Large intestine (tissue), 3 donors: Measurements from ENCODE around the gene NTM. TPM values are rescaled to one million over a fixed set of nuclear protein-coding genes. Genes with fewer than 3 reads are reported as not detected.

Experiments used
- DNase-seq, 2 donors: peaks; one replicate each; pipeline versions ENCODE4 v3.0.0 to v3.0.0-alpha.2; 2013
- H3K27ac ChIP-seq: one replicate; pipeline ENCODE4 v1.5.1; 2013; ENCODE audit warnings: low read length
- H3K27me3 ChIP-seq: 2 replicates; pipeline ENCODE4 v1.6.1; 2013; ENCODE audit warnings: low read length; ENCODE audit not compliant: control insufficient read depth, insufficient read depth
- H3K36me3 ChIP-seq: 2 replicates; pipeline ENCODE4 v1.6.1; 2013; ENCODE audit warnings: low read length; ENCODE audit not compliant: control insufficient read depth, insufficient read depth
- H3K4me1 ChIP-seq: one replicate; pipeline ENCODE4 v1.6.1; 2013; ENCODE audit warnings: low read length; ENCODE audit not compliant: control insufficient read depth, insufficient read depth
- H3K4me3 ChIP-seq: one replicate; pipeline ENCODE4 v1.5.1; 2013; ENCODE audit warnings: low read length
- H3K9me3 ChIP-seq: one replicate; pipeline ENCODE4 v1.6.1; 2013; ENCODE audit warnings: mild to moderate bottlenecking, low read depth, low read length, moderate library complexity; ENCODE audit not compliant: control insufficient read depth
- WGBS: methylation state at CpG from one replicate; pipeline ENCODE4 v1.1.5; 2013; ENCODE audit warnings: low lambda C conversion rate; ENCODE audit not compliant: insufficient coverage; 5-methylcytosine and 5-hydroxymethylcytosine counted together
- polyA plus RNA-seq: library from polyadenylated mRNA; unstranded; fragments of 120-200 nt; gene quantifications from one replicate; pipeline ENCODE4 v1.2.1, GENCODE V29; 2013

The NTM gene
- polyA plus RNA-seq, 1 donor = 17.2 TPM

DNA sequence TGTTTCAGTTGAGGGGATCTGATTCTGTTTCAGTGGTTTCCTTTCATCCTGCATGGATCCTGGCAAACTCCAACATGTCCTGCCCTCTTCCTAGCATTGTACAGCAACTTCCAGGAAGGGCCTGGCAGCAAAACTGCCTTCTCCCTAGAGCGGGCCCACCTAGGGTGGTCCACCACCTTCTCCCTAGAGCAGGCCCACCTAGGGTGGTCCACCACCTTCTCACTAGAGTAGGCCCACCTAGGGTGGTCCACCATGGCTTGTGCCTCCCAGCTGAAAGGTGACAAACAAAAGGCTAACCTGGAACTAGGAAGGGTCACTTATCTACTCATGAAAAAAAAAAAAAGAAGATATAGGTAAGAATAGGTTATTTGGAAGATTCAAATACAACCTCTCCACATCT, 92.2 kb downstream of the NTM start:
- no peak overlapping the region for H3K27ac ChIP-seq
- no peaks in the 10 kb centered on the region for H3K4me1 ChIP-seq
- DNase-seq = no peak
- H3K36me3 ChIP-seq = no peaks in the 10 kb centered on the region
- no peak overlapping the region for H3K4me3 ChIP-seq
- WGBS = no CpG with 5 or more reads among the region's 1 CpG
- H3K27me3 ChIP-seq = peaks cover 15% of the 10 kb centered on the region
- H3K9me3 ChIP-seq = no peaks in the 10 kb centered on the region

DNA sequence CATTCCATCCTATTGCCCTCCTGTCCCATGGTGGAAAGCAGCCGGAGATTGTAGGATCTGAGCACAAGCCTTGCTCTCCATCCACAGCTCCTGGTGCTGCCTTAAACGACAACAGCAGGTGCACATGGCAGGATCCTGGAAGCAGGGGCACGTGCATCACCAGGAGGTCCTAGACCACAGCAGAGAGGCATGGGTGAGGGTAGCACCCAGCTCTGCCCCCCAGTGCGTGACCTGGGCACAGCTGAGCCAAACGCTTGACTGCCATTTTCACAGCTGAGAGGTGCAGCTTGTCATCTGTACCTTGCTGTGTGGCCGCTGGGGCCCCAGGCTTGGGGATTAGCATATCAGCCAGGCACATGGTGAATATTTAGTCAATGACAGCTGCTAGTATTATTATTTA, 92.7 kb downstream of the NTM start:
- Histone ChIP-seq H3K27me3 (peaks cover 15% of the 10 kb centered on the region), H3K4me1 (no peaks in the 10 kb centered on the region), H3K9me3 (no peaks in the 10 kb centered on the region), H3K36me3 (no peaks in the 10 kb centered on the region), H3K27ac (no peak overlapping the region), H3K4me3 (no peak overlapping the region)
- no CpG with 5 or more reads among the region's 6 CpGs for WGBS
- DNase-seq = no peak

DNA sequence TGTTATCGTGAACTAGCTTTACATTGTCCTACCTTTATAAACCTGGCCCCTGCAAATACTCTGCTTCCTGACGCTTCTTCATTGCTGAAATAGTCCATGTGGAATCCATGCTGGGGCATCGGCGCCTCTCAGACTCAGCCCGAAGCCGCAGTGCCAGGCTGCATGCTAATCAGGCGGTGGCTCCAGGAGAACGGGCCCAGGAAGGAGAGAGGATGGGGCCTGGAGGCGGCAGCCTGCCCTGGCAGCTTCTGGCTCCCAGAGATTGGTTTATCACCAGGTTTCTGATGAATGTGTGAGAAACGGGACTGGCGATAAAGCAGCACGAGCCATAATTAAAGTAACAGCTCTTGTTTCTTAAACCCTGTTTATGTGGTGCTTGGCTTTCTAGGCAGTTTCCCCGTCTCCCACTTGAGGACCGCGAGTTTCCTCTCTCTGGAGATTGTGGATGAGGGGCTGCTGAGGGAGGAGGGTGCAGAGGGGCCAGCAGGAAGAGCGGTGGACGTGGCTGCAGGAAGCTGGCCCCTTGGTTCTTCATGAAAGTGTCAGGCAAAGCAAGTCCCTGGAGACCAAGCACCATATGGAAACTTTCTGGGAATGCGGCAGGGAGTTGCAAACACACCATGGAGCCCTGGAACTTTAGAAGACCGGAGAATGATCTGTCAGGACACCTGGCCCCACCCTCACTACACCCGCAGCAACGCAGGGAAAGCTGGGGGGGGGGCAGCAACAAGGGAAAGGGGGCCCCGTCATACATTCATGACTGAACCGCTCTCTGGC, 93.4 kb downstream of the NTM start:
- H3K9me3 ChIP-seq = no peaks in the 10 kb centered on the region

DNA sequence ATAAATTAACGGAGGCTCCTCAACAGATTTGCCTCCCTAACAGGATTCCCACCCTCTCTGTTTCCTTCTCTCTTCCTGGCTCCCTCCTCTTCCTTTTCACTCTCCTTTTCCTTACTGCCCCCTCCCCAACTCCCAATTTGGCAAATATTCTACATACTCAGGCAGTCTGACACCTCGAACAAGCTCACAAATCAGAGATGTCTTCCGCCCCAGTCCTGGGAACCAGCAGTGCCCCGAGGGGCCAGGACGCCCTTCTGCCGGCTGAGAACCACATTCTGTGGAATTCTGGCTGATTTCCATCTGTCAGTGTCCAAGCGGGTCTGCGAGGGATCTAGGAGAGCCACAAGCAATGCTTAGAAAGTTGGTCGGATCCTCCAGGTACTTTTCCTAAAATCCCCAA, 94.0 kb downstream of the NTM start:
- Histone ChIP-seq H3K27me3 (peaks cover 15% of the 10 kb centered on the region), H3K27ac (no peak overlapping the region), H3K4me1 (no peaks in the 10 kb centered on the region), H3K36me3 (no peaks in the 10 kb centered on the region), H3K9me3 (no peaks in the 10 kb centered on the region), H3K4me3 (no peak overlapping the region)
- no peak for DNase-seq
- no CpG with 5 or more reads among the region's 9 CpGs for WGBS

More for the DNA sequence above, 93.4 kb downstream of the NTM start:
- H3K4me1 ChIP-seq = no peaks in the 10 kb centered on the region
- no peak overlapping the region for H3K4me3 ChIP-seq
- WGBS = 83% methylated on average over 1 of the region's 23 CpGs
- H3K27ac ChIP-seq = no peak overlapping the region
- peaks cover 15% of the 10 kb centered on the region for H3K27me3 ChIP-seq
- DNase-seq = no peak
- no peaks in the 10 kb centered on the region for H3K36me3 ChIP-seq

DNA sequence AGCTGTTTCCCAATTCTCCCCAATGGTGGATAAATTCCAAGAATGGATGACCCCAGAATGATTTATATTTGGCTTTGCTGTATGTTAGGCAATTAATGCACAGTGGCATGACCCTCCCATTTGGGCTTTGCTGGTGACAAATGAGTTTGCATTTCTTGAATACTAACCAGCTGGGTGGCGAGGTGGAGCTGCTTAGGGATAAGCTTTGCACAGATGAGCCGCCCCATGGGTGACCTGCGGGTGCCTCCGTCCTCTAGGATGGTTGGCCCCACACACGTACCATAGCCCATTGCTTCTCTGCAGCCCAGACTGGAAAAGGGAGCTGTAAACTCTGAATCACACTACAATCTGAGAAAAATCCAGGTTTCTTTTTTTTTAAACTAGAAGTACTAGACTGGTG, 94.6 kb downstream of the NTM start:
- no peaks in the 10 kb centered on the region for H3K4me1 ChIP-seq
- no CpG with 5 or more reads among the region's 5 CpGs for WGBS
- H3K27me3 ChIP-seq = peaks cover 15% of the 10 kb centered on the region

DNA sequence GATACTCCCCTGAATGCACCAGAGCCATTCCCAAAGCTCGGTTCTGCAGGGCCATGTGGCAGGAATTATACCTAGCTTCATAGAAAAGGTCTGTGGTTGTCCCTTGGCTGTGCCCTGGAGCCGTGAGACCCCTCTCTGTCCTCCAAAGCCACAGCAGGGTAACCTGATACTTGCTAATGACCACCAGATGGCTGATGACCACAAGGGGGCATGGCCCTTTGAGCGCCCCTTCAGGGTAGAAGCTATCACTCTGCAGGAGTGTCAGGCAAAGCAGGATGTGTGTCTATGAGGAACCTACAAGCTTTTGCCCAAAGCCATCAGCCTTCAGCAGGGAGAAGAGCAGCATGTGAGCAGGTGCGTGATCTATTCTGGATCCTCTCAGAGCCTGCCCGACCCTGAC, 95.3 kb downstream of the NTM start:
- Histone ChIP-seq H3K36me3 (no peaks in the 10 kb centered on the region), H3K27me3 (peaks cover 18% of the 10 kb centered on the region), H3K4me3 (no peak overlapping the region), H3K9me3 (no peaks in the 10 kb centered on the region), H3K27ac (no peak overlapping the region), H3K4me1 (no peaks in the 10 kb centered on the region)
- WGBS = no CpG with 5 or more reads among the region's 5 CpGs
- DNase-seq = no peak

More for the DNA sequence above, 94.6 kb downstream of the NTM start:
- H3K9me3 ChIP-seq = no peaks in the 10 kb centered on the region
- no peak overlapping the region for H3K27ac ChIP-seq
- DNase-seq = no peak
- no peaks in the 10 kb centered on the region for H3K36me3 ChIP-seq
- no peak overlapping the region for H3K4me3 ChIP-seq

DNA sequence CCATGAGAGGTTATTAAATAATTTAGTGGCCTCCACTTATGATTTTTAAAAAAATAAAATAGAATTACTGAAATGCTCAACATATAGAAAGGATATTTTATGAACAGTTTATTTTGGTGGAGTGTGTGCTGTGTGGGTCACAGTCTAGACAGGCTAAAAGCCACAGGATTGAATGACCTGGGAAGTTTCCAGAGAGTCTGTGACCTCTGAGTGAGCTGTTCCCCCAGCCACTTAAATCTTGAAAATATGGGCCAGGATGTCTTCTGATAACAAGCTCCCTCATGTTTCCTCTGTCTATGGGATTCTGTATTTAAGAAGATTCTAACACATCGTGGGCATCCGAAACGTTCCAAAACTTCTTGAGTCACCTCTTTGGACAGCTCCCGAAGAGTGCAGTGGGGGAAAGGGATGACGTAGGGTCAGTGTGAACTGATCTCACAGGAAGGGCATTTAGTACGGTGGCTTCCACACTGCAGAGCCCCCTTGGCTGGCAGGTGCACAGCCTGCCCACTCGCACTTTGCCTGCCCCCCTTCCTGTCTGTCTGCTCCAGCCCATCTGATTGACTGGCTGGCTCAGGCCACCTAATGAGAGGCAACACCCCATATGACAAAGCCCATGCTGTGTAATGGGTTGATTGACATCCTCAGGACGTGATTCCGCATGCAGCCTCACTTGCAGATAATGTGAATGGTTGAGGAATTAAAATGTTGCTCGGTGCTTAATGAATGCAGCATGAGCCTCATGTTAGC, 97.4 kb downstream of the NTM start:
- 75% methylated on average over 4 of the region's 10 CpGs for WGBS
- no peaks in the 10 kb centered on the region for H3K36me3 ChIP-seq

DNA sequence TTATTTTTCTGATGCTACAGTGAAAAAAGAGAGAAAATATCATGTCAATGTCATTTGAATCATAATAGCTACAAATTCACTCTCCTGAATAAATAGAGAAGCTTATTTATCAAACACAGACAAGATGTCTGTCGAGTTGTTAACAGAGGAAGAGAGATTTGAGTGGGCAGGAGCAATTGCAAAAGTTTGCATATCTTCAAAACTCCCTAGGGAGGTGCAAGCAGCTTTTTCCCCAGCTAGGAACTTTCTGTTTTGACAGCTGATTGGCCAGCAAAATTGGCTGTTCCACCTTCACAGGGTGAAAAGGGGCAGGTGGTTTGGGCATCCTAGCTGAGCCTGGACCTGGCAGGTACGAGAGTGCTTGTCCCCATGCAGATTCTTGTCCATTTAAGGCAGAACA, 98.2 kb downstream of the NTM start:
- WGBS = no CpG with 5 or more reads among the region's 2 CpGs
- Histone ChIP-seq H3K27ac (no peak overlapping the region), H3K27me3 (peaks cover 15% of the 10 kb centered on the region)

More for the DNA sequence above, 97.4 kb downstream of the NTM start:
- no peak overlapping the region for H3K27ac ChIP-seq
- no peaks in the 10 kb centered on the region for H3K4me1 ChIP-seq
- DNase-seq = no peak
- peaks cover 19% of the 10 kb centered on the region for H3K27me3 ChIP-seq
- H3K9me3 ChIP-seq = no peaks in the 10 kb centered on the region
- H3K4me3 ChIP-seq = no peak overlapping the region

DNA sequence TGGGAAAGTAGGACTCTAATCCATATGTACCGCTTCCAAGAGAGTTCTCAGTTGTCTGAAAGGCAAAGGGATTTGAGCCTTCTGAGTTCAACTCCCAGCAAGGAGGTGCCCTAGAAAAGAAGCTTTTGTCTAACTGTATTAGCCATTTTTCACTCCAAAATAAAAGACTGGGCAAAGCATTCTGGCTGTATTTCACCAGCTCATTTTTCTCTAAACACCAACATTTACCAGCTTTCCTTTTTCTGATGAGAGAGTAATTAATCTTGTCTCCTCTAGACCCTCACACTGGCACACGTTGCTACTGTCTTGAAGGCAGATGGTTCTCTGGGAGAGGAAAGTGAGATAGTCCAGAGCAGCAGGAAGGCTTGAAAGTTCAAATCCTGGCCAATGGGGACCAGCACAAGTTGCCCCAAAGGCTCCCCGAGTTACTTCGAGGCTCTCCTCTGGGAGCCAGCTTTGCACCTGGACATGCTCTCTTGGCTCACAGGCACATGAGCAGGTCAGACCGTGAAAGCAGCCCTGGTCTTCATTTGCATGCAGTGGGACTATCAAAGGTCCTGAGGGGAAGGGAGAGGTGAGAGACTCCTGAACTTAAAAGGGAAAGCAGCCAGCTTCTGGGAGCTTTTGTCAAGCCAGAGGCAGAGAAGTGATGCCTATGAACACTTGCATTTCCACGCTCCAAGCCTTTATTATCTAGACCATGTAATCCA, 100.0 kb downstream of the NTM start:
- H3K27ac ChIP-seq = no peak overlapping the region
- no peaks in the 10 kb centered on the region for H3K36me3 ChIP-seq
- WGBS = no CpG with 5 or more reads among the region's 6 CpGs
- DNase-seq = no peak
- no peaks in the 10 kb centered on the region for H3K9me3 ChIP-seq
- no peaks in the 10 kb centered on the region for H3K4me1 ChIP-seq
- H3K27me3 ChIP-seq = peaks cover 4% of the 10 kb centered on the region
- no peak overlapping the region for H3K4me3 ChIP-seq

More for the DNA sequence above, 98.2 kb downstream of the NTM start:
- Histone ChIP-seq H3K36me3 (no peaks in the 10 kb centered on the region), H3K4me1 (no peaks in the 10 kb centered on the region), H3K9me3 (no peaks in the 10 kb centered on the region), H3K4me3 (no peak overlapping the region)
- no peak for DNase-seq

DNA sequence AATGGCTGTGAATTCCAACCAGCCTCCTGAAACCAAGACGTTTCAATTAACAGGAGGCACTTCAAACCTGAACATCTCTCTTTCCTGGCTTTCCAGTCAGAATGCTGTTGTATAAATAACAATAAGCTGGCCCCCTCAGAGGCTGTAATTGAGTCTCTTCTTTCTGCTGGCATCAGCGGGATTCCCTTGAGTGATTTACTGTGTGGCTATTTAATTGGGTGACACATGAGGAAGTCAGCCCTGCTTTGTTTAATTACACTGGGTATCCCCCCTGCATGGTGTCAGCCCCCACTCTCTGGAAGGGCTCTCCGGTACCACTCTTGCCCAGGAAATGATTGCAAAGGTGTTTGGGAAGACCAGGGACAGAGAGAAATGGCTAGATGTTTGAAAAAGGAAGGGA, 101.6 kb downstream of the NTM start:
- Histone ChIP-seq H3K4me1 (no peaks in the 10 kb centered on the region), H3K27me3 (peaks cover 4% of the 10 kb centered on the region), H3K4me3 (no peak overlapping the region), H3K36me3 (no peaks in the 10 kb centered on the region), H3K27ac (no peak overlapping the region), H3K9me3 (no peaks in the 10 kb centered on the region)
- WGBS = no CpG with 5 or more reads among the region's 3 CpGs
- DNase-seq = no peak
